GM19452 (cell line): Measurements from ENCODE around the gene SOWAHB.
"Not testable (repeated sequence)": the region's sequence is repeated elsewhere in the genome, so short reads cannot be mapped to it uniquely, and the experiment has no call there.

Experiments used
- ATAC-seq: cut with Tn5 transposase; IDR thresholded peaks from one replicate; pipeline ENCODE4 v1.9.1; 2021; ENCODE audit not compliant: unreplicated experiment

Gene SOWAHB

DNA sequence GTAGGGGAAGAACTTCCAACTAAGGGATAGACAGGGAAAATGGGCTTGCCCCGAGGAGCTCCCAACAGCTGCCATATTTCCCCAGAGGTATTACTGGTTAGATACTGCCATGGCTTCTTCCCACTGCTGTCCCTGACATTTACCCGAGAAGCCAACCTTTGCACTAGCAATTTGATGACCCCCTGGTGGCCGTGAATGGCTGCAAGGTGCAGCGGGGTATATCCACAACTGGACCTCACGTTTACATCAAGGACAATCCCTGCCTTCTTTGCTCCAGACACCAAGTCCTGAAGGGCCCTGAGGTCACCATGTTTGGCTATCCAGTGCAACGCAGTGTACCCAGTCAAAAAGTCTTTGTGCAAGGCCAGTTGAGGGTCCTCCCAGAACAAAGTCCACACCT, 2.3 kb downstream of the SOWAHB start:
- no peak for ATAC-seq

DNA sequence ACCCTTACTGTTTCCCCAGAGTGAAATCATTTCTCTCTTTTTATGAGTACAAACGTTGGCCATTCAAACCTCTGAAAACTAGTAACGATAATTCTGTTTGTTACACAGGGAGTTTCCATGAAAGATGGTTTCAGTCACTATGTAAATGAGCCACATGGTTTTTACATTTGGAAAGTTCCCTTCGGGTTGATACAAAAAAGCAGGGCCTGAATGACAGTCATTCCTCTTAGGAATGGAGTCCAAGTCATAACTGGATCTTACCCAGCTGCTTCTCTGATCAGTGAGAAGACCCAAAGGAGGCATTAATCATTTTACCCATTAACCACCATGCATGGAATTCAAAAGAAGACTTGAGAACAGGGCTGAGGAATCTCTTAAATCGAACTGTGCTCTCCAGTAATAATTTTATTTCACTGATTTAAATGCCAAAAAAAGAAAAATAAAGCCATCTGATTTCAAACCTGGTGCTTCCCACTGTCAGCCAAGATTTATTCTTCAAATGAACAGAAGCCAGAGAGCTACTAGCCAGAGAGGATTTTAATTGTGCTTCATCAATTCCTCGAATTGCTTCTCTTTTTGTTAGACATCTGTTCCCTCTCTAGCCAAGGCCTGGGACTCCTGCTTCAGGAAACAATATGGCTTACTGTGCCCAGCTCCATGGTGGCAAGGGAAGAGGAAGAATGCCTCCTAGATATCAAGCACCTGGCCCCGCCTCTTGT, 3.2 kb downstream of the SOWAHB start:
- no peak for ATAC-seq

DNA sequence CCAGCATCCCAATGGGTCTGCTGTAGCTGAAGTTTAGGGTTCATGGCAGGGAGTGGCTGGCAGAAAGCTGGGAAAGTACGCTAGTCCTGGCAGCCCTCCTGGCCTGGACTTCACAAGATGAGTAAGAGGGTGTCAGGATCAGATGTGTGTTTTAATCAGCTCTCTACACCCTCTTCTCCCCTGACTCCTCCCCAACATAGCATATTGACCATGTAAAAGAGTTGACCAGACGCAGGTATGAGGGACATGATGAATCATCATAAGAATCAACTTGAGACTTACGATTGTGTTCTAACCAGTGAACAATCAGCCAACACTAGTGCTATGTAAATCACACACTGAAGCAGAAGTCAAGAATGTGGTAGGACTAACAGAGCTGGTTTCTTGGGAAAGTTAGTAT, 5.3 kb downstream of the SOWAHB start:
- no peak for ATAC-seq

DNA sequence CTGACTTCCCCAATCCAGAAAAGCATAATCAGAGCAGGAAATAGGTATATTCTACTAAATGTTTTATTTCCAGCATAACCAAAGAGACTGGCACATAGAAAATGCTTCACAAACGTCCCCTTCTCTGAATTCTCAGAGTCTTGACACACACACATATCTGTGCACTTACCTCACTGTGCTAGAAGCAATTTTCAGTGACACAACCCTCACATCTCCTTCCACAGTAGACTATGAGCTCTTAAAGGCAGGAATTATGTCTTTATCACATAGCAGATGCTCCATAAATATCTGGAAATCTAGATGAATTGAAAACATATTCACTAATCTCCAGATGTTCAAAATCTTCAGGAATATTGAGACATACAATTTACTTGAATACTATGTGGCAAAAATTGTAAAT, 5.9 kb downstream of the SOWAHB start:
- no peak for ATAC-seq

DNA sequence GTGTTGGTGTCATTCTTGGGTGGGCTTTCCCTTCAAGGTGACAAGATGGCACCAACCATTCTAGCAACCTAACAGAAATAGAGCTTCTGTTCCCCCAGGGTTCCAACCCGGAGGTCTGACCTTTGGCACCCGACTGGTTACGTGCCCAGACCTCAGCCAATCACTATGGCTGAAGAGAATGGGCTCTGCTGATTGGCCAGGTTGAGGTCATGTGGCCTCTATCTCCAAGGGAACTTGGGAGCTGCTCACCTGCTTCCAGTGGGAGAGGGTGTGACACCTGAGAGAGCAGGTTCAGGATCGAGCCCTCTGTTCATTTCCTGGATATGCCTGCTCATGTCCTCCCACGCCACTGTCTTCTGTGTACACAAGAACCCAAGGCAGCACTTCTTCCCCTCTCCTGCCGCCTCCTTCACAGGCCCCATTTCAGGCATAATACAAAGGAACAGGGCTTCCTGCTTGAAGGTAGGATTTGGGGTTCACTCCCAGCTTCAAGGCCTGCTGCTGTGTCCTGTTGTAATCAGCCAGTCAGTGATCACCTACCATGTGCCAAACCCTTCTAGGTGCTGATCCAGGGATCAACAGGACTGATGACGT, 11.0 kb downstream of the SOWAHB start:
- no peak for ATAC-seq

DNA sequence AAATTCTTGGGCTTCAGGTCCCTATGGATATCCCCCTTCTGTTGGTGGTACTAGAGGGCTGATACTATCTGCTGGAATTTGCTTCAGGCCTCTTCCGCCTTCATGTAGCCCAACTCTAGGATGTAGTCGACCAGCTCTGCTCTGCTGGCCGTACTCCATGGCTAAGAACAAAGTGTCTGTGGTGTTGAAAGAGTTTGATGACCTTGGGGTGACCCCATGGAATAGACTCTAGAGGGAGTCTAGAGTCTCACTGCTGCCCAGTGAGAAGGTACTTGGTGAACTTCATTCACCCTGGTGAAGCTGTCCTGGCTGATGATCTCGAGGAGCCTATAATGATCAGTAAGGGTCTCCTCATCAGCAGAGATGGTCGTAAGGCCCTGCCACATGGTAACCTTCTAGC, 11.7 kb downstream of the SOWAHB start:
- ATAC-seq = no peak

DNA sequence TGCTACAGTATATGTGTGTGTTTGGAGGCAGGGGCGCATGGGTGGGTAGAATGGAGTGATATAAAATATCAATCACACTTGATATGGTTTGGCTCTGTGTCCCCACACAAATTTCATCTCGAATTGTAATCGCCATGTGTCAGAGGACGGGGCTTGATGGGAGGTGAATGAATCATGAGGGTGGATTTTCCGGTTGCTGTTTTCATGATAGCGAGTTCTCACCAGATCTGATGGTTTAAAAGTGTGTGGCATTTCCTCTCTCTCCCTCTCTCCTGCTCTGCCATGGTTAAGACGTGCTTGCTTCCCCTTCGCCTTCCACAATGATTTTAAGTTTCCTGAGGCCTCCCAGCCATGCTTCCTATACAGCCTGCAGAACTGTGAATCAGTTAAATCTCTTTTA, 14.8 kb downstream of the SOWAHB start:
- no peak for ATAC-seq

DNA sequence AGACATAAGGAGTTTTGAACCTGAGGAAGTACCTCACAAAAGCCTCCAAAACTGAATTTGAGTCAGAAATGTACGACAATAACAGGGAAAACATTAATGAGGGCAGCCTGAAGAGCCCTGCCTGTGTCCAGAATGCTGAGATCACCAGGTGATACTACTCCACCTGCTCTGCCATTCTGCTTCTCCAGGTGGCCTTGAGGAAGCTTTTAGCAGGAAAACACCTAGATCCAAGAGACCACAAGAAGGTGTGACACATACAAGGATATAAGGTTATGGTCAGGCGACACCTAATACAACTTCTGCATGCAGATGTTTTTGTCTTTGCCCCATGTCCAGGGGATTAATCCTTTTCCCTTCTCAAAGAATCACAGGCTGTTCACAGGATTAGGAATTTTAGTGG, 15.3 kb downstream of the SOWAHB start:
- ATAC-seq = no peak

DNA sequence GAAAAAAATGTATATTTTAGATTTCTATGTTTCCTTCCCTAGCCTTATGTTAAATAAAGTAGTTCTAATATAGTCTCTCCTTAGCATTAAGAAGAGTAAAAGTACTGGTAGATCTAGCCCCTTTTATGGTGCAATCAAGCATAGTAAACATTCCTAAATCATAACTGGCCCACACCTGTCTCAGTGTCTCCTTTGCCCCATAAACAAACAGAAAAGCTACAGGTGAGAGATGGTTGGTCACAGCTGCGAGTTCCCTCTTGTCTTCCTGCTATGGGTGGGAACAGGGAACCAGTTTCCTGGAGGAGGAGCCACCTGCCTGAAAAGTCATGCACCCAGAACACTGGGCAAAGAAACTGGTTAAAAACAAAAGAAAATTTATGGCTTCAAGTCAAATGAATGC, 16.6 kb downstream of the SOWAHB start:
- ATAC-seq = no peak

DNA sequence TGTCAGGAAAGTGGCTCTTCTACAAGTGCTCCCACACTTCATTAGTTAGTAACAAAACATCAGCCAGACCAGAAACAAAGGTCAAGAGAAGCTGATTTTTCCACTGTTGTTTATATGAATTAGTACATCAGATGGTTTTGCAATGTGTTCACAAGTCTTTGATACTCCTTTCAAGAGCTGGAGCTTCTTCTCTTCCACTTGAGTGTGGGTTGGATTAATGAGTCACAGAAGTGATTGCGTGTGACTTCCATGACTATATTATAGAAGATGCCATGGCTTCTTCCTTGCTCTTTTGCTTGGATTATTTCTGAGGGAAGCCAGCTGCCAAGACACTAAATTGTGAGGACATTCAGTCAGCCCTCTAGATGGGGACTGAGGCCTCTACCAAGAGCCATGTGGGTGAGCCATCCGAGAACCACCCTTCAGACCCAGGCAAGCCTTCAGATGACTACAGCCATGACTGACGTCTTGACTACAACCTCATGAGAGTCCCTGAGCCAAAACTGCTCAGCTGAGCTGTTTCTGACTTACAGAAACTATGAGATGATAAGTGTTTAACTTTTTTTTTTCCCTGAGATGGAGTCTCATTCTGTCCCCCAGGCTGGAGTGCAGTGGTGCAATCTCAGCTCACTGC, 18.1 kb downstream of the SOWAHB start:
- ATAC-seq = no peak

DNA sequence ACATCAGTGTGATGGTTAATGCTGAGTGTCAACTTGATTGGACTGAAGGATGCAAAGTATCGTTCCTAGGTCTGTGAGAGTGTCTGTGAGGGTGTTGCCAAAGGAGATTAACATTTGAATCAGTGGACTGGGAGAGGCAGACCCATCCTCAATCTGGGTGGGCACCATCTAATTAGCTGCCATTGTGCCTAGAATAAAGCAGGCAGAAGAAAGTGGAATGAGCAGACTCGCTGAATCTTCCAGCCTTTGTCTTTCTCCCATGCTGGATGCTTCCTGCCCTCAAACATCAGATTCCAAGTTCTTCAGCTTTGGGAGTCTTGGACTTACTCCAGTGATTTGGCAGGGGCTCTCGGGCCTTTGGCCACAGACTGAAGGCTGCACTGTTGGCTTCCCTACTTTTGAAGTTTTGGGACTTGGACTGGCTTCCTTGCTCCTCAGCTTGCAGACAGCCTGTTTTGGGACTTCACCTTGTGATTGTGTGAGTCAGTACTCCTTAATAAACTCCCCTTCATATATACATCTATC, 19.2 kb downstream of the SOWAHB start:
- not testable (repeated sequence) for ATAC-seq

DNA sequence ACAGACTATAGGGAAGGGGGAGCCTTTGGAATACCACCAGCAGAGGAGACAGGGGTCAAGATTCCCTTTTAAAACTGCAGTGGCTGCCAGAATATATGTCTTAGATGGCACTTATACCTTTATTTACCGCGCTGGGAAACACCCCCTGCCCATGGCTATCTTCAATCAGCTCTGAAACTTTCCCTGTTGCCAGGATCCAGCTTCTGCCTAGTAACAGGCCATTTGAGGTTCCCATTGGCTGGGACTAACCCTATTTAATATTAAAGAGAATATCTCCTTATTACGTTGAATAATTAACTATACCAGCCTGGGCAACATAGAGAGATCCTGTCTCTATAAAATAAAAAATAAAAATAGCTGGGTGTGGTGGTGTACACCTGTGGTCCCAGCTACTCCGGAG, 23.8 kb downstream of the SOWAHB start:
- ATAC-seq = no peak

DNA sequence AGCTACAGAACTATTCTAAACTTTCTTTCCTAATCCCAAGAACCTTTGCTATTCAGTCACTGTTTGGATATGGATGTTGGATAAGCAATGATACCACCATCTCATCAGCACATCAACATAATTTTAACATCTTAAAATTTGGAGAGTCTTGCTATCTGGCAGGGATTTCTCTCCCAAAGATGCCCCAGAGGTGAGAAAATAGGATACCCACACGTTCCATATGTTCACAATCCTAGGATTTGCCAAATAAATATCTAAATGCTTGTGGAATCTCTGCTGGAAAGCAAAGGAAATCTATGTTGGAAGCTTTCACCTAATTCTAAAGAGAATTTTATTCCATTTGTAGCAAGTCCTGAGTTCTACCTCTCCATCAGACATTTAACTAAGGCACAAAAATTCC, 24.4 kb downstream of the SOWAHB start:
- ATAC-seq = no peak

DNA sequence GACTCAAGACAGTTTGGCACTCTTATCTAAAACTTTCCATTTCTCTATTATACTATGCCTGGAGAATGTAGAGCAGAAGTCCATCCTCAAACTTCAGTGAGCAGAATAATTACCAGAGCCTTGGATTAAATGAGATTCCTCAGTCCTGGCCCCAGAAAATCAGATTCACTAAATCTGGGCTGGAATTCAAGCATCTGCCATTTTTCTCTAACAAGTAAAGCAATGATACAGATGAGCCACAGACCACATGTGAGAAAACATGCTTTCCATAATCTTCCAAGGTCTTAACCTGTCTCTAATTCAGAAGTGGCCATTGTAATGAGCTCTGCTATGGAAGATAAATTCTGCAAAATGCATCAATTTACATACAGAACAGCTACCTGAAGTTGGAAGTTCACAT, 25.4 kb downstream of the SOWAHB start:
- ATAC-seq = no peak

DNA sequence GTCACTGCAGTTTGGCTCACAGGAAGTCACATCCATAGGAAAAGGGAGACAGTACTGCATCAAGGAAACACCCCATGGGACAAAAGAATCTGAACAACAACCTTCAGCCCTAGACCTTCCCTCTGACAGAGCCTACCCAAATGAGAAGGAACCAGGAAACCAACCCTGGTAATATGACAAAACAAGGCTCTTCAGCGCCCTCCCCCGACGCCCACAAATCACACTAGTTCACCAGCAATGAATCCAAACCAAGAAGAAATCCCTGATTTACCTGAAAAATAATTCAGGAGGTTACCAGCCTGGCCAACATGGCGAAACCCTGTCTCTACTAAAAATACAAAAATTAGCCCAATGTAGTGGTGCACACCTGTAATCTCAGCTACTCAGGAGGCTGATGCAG, 29.2 kb downstream of the SOWAHB start:
- not testable (repeated sequence) for ATAC-seq

DNA sequence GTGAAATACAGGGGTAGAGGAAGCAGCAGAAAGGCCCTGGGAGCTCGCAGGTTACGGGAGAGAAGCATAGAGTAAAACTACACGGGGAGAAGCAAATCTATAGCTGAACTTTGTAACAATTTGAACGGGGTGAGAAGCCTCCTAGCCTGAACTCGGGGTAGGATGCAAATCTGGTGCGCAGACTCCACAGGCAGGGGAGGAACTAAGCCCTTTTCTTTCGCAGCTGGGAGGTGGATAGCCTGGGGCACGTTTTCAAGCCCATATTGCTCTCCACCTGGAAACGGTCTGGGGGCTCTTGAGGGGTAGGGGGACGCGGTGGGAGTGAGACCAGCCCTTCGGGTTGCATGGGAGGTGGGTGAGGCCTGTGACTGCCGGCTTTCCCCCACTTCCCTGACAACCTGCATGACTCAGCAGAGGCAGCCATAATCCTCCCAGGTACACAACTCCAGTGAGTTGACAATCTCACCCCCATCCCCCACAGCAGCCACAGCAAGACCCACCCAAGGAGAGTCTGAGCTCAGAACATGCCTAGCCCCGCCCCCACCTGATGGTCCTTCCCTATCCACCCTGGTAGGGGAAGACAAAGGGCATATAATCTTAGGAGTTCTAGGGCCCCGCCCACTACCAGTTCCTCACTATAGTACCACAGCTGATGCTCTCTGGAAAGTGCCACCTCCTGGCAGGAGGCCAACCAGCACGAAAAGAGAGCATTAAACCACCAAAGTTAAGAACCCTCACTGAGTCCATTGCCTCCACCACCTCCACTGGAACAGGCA, 29.9 kb downstream of the SOWAHB start:
- ATAC-seq = no peak

DNA sequence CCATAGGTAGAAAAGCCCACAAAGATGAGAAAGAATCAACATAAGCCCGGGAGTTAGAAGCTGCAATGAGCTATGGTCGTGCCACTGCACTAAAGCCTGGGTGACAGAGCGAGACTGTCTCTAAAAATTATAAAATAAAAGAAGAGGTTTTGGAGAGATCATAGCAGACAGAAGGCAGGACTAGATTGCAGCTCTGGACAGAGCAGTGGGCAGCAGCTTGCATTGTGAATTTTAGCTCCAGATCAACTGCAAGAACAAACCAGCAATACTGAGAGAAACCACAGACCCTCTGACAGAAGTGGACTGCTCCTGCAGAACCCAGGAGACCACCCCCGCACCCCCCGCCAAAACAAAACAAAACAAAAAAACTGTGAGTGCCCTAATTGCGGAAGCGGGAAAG, 30.6 kb downstream of the SOWAHB start:
- ATAC-seq = no peak

DNA sequence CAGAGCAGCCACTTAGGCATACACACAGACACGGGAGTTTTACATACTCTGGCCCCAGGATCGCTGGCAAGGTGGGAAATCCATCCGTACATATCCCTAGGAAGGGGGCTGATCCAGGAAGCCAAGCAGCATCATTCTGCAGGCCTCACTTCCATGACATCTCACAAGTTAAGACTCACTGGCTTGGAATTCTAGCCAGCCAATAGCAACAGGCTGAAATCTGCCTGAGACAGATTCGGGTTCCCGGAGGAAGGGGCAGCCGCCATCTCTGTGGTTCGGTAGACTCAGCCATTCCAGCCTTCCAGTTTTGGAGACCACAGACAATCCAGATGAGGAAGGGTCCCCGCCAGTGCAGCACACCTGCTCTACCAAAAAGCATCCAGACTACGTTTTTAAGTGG, 31.3 kb downstream of the SOWAHB start:
- ATAC-seq = no peak

DNA sequence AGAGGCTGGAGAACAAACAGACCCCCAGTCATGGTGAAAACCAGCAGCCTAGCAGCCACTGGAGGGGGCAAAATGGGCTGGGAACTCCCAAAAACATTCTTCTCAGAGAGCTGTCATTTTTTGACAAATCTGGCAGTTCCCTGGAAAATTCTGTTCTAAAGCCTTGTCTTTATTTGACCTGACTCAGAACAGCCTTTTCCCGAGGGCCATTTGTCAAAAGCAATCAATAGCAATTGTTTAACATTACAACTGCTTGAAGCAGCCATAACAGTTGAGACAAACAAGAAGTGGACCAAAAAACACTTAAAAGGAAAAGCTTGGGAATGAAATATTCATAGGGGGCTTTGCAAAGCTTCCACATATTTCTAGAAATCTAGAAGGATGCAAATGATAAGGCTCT, 39.6 kb downstream of the SOWAHB start:
- ATAC-seq = no peak

DNA sequence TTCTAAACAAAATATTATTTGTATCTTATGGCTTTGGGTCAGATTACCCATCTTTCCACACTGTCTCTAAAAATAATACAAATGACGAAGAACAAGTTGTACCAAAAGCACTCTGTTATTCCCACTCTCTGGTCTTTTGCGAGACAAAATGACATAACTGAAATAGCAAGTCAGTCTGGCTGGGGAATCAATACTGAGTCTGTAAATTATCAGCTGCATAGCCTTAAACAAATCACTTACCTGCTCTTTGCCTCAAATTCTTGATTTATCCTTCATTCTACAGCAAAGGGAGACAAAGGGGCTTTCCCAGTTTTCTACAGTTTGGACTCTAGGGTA, 40.9 kb downstream of the SOWAHB start:
- ATAC-seq = no peak

DNA sequence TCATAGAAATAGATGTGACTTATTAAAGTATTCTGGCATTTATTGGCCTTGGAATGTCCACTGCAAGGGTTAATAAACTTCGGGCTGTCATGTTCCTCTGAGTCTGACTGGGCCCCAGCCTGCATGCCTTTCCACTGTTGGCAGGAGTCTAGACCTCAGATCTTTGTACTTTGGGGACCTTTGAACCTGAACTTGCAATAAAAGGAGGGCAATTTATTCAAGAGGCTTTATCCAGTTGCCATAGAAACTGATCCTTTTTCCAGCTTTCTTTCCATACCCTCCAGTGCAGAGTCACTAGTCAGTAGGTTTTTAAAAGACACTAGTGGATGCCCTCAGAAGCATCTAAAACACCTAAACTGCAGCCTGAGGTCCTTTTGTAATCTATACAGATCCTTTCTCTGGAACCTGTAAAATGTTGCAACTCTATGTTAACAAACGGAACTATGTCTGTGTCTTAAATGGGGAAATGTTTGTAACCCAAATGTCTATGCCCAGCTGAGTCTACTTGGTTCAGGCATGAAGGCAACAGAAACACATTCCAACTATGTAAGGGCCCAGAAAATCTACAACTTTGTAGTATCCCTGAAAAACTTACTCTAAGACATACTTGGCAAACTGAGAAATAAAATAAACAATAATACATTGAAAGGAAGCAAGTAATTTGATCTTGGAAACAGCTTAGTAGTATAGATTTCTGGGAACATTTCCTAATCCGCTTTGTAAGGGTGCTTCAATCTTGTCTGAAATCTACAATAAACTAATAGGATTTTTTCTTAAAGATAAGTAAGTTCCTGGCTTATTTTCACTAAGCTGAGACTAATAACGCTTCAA, 41.5 kb downstream of the SOWAHB start:
- no peak for ATAC-seq
